Anterior cingulate cortex (tissue), 58 donors: ENCODE data around the gene NAALADL2.
"Not testable (repeated sequence)": the region's sequence is repeated elsewhere in the genome, so short reads cannot be mapped to it uniquely, and the experiment has no call there.

ENCODE experiments used
- DNase-seq, 58 donors: peaks; one replicate each; lab custom pipeline; 2025; lab: John Stamatoyannopoulos, UW

Gene NAALADL2

DNA sequence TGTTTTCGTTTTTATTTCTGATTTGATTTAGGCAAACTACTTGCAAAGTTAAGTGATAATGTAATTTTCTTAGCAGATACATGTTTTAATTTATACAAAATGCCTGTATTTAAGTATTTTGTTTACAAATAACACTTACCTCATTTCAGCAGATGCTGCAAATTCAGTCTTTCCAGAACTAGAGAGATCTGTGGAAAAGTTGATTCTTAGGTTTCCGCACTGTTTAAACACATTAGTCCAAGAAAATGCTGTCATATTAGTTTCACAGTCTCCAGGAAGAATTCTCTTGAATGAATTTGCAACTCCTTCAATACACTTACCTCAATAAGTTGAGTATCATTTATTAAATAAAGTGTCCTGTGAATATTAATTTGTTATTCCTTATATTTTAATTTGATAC is 383.1 kb downstream of the NAALADL2 start:
- DNase-seq: no peak

DNA sequence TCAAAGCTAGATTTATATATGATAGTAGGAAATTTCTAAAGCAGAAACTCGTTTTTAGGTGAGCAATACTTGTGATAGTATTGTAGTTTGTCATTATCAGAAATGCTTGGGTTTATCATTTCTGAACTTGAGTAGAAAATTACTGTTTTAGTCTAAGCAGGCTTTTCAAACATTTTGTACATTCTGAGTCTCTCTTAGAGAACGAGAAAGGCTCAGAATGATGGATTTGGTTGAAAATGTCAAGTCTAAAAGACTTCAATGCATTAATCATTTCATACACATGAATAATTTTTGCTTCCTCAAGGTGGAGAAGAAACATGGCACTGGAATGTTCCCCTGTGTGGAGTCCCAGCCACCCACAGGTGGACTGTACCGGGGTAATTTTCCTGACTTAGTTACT is 387.1 kb downstream of the NAALADL2 start:
- DNase-seq: no peak

DNA sequence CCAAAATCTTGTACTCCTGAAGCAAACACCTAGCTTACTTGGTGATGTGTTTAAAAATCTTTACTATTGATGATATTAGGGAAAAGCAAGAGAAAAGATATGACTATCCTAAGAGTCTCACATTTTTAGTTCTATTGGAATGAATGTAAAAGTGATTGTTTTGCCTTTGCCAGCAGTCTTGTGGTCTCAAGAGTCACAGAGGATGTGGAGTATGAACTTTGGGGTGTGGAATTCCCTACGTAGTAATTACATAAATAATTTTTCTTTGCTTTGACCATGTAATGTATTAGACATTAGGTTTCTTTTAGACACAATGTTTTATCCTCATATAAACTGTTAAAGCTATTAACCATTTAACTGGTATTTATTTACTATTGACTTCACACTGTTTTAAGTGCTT is 387.6 kb downstream of the NAALADL2 start:
- no peak for DNase-seq

DNA sequence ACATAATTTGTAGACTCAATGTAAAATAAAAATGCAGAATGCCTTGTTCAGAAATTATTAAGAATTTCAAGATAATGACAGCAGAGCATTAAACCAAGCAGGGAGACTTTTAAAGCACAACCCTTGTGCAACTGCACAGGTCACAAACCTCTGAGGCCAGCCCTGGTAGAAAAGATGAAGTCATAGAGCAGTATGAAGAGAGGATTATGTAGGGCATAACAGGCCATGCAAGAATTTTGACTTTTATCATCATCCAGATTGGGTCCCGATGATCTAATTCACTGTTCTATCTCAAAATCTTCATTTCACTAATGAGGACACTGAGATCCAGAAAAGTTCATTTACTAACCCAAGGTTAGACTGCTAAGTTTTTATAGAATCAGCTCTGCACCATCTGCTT is 388.5 kb downstream of the NAALADL2 start:
- no peak for DNase-seq

DNA sequence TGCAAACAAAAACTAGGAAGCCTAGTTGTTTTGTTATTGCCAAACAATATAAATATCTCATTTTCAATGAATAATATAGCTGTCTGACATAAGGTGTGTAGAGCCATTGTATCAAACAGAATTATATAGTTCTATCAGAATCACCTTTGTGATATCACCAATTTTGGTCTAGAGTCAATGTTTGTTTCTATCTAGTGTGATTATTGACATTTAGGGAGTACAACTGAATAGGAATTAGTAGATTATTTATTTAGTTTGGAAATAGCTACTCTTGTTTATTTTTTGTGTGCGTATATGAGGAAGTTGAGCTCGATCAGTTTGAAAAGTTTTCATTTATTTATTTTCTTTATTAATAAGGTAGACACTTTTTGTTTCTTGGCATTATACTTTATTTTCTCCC is 389.7 kb downstream of the NAALADL2 start:
- DNase-seq: no peak

DNA sequence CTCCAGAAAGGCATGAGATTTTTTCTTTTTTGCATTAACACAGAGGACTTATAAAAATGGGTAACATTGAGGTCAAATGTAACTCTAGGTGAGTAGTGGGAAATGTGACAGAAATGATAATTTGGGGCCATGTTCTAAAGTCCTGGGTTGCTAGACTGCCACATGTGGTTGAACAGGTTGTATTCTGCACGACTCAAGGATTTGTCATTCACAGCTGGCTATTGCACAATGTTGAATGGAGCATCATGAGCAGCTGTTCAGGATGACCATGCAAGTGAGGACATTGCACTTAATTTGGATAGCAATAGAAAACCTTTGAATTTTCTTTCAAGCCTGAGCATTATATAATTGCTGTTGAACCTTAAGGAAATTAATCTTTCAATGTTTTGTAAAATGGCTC is 396.6 kb downstream of the NAALADL2 start:
- DNase-seq: no peak

DNA sequence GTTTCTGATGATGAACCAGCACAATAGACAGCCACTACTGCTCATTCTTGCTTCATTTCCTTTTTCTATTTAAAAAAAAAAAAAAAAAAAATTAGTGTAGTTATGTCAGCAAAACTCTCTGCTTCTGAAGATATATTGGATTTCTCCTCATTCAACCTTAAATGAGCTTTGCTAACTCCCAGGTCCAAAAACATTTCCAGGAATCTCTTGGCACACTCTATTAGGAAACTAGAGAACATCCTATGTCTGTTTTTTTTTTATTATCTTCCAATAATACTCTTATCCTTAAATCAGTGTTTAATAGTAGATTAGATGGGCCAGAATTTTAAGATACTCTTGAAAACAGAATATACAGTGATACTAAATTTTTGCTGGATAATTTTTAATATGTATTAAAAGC is 398.0 kb downstream of the NAALADL2 start:
- no peak for DNase-seq

DNA sequence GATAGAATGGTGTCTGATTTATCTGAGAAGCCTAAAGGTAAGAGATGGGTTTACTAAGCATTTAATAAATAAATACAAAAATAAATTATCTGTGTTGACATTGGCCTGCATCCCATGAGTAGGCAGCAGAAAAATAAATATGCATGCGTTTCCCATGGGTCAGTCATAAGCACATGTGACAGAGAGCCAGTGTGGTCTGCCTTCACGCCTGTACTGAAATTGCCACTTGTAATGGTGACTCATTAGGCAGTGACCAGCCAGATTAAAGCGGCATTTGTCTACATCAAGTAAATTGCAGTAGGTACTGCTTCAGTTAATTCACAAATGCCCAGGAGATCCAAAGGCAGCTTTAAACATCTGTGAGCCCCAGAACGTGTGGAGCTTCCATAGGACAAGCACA is 399.6 kb downstream of the NAALADL2 start:
- DNase-seq: no peak

DNA sequence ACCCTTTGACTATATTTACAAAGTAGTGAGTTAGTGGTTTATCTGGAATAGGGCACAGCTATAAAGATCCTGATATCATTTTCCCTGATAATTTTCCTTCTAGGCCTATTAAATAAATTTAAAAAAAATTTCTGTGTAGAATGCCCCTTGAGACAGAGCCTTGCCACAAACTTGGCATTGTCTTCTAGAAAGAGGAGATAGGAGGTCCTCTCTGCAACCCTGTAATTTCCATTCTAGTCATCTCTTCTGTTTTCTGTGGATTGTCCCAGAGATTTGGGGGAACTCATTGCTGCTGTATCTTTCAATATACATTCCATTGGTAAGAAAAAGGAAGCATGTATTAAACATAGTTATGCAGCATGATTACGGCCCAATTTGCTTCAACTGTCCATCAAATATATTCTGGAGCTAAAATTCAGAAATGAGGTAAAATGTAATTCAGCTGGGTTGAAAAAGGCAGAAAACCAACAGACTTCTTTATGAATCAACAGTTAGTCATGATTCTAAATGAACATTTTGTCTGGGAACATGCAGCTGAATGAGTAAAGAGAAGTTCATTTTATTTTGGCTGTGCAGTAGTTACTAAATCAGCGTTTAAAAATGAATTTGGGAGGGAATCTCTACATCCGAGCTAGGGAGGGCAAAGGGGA is 401.1 kb downstream of the NAALADL2 start:
- no peak for DNase-seq

DNA sequence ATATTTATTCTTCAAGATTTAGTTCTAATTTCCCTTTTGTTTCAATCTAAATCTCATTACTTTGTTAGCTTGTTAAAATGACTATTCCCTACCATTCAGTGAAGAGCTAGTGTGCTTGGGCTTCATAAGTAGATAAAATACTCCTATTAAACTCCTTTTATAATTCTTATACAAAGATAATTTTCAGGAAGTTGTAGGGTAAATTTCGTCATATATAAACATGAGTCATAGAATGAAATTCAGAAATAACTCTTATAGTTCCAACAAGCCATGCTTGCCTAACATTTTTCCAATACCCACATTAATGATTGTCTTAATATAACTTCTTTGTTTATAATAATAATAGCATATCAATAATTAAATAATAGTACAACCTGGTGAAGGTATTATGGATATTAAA is 407.3 kb downstream of the NAALADL2 start:
- DNase-seq: no peak

DNA sequence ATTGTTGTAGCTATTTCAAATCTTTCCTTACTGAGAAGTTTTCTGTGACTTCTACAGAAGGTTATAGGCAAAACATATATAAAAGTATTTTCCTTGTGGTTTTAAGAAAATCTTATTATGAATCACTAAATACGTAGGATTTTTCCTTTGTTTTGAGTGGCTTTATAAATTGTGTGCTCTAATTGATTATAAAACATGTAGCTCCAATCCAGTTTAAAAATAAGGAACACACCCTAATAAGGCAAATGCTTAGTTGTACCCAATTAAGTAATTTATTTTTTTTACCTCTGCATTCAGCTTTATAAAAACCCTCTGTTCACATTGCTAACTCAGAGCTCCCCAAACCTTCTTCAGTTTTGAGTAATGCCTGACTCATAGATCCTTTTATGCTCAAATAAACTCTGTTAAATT is 408.0 kb downstream of the NAALADL2 start:
- no peak for DNase-seq

DNA sequence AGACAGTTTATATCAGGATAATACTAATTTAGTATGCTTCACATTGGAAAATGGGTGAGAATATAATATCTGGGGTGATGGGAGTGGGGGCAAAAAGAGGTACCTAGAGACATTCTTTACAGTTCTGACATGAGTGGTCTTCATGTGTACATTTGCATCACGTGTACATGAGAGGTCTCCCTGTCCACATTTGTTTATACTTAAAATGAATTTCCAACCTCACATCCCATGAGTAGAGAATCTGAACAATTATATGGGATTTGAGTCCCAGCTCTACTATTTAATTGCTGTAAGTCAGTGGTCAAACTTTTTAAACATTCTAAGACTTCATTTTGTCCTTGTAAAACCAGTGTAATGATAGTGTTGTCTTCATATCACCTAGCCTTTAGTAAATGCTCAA is 408.4 kb downstream of the NAALADL2 start:
- no peak for DNase-seq

DNA sequence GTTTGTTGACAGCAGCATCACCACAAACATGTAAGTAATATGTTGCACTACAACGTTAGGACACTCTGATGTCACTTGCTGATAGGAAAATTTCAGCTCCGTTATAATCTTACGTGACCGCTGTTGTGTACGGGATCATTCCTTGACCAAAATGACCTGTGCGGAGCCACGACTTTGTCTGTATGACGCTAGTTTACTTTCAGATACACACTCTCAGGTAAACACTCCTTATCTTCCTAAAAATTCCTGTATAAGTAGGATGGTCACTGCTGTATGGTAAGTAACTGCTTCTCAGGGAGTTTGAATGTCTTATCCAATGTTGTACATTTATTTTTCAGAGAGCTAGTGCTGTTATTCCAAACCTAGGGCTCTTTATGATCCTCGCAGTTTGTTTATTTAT is 410.3 kb downstream of the NAALADL2 start:
- DNase-seq: no peak

DNA sequence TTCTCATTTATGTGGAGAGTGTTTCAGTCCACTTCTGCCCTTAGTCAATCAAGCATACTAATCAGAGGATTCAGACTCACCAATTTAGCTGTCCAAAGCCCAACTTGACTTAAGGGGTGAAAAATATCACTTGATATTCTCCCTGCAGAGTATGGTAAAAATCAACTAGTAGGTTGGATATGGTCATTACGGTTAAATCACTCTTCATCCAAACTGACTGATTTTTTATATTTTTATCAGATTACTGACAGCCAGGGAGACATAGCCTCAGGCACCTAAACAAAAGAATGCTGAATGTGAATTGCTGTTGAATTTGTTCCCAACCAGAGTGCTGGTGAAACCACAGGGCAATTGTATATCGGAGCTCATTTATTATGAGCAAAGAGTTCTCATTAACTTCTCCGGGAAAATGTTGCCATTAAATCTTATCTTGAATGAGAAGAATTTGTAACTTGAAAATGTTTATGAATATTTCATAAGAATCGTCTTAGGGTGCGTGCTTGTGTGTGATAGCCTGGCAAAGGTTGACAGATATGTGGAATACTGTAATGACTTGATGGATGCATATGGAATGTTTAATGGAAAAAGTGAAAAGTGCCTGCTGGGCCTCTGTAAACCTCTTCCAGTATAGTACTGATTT is 411.2 kb downstream of the NAALADL2 start:
- DNase-seq: no peak

DNA sequence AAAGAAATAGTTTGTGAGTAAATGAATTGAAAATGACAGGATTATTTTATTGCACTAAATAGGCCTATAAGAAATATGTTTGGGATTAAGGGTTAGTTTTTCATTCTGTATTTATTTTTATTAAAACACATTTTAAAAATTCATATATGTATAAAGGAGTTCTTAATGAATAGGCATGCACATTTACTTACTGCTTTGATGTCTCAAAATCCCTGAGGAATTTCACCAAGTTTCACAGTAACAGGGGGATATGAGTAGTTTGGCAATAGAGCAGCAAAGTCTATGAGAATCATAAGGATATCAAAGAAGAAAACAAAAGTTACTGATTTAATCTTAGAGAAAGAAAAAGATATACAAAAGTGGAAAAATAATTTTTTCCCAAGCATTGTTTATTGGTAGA is 411.7 kb downstream of the NAALADL2 start:
- DNase-seq: no peak

DNA sequence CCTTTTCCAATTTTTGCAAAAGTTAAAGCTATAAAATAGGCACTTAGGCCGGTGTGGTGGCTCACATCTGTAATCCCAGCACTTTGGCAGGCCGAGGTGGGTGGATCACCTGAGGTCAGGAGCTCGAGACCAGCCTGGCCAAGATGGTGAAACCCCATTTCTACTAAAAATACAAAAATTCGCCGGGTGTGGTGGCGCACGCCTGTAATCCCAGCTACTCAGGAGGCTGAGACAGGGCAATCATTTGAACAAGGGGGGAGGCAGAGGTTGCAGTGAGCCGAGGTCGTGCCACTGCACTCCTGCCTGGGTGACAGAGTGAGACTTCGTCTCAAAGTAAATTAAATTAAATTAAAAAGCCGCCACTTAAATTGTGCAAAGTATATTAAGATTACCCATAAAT is 412.3 kb downstream of the NAALADL2 start:
- not testable (repeated sequence) for DNase-seq

DNA sequence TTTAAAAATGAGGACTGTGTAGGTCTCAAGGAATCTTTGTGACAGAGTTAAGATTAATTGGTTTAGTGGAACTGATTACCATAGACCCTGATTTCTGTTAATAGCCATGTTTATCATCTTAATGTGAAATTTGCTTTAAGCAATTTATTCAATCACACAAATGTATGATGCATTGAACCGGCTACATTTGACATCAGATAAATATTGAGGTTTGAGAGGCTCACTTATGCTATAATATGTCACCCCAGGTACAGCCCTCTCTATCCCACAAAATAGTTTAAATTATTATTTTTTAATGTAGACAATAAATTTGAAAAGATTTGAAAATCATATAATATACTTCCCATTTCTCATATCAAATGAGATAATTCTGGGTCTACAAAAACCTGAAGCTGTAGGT is 413.3 kb downstream of the NAALADL2 start:
- DNase-seq: no peak

DNA sequence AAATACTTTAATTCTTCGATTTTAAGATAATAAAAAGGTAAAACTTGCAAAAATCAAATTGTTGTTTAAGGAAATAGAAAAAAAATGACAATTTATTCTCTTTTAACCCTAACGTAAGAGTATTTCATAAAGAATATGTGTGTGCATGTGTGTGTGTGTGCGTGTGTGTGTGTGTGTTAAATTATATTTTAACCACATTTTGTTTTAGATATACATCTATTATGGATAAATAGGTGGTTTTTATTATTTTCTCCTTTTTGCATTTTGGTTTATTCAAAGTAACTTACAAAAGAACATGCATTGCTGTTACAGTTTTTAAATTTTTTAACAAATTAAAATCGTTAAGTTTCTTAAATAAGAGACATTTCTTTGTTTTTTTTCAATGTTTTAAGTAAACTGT is 414.4 kb downstream of the NAALADL2 start:
- DNase-seq: no peak

DNA sequence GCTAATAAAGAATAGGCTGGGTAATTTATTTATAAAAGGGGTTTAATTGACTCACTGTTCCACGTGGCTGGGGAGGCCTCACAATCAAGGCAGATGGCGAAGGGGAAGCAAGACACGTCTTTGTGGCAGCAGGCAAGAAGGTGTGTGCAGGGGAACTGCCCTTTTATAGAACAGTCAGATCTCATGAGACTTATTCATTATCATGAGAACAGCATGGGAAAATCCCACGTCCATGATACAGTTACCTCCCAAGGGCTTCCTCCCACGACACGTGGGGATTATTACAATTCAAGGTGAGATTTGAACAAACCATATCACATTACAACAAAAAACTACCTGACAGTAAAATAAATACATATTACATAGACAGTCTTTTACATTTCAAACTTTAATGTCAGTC is 414.9 kb downstream of the NAALADL2 start:
- no peak for DNase-seq

DNA sequence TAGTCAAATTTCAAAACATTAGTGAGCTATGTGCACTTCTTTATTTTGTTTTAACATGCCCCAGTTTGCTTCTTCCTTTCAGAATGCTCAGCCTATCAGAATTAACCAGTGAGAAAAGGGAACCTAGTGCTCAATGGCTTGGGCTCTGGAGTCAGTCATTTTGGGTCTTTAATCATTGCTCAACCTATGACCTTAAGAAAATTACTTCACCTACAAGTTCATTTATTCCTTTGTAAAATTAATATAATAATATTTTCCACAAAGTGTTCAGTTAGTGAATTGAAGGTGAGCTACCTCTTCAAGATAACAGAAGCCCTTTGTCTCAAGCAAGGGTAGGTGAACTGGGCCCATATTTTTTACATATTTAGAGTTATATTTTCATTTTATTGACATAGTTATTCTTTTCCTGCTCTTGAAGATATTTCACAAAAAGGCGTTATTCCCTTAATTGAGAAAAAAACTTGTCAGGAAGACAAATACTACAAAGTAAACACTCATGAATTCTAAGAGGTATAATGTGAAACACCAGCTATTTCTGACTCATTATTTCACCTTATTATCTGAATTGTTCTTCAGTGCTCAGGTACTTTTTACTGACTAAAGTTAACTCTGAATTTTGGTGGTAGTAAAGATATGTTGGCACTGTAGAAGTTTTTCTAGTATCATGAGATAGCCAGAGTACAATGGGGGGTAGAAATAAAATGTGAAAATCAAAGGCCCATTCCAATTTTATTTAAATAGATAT is 415.5 kb downstream of the NAALADL2 start:
- DNase-seq: no peak

DNA sequence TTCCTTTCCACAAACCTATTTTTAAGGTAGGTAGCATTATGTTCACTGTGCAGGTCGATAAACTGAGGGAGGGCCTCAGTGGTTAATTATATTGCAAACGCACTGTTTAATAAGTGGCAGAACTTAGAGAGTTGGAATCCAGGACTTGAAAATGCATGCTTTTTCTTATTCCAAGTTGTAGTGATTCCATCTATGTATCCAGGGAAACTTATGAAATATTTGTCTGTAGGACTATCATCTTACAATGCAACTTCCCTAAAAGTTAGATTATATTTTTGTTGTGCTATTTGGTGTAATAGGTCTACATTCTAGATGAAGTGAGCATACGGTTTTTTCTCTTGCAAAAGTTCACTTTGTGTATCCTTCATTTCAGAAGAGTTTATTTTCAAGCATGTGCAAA is 419.5 kb downstream of the NAALADL2 start:
- DNase-seq: no peak

DNA sequence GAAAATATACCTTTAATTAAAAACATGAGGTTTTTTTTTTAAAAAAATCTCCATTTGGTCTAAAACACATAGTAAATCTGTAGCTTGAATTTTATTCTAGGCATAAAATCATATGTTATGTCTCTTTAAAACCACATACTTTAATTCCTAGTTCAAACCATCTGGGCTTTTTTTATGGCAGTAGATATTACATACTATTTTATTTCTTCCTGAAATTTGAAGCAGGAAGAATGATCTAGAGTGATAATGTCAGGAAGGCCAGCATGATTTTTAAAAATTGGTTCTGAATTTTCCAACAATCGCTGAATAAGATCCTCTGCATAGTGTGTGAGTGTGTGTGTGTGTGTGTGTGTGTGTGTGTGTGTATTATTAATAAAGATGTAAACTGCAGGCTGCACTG is 420.3 kb downstream of the NAALADL2 start:
- no peak for DNase-seq
